NCI-H2107 treated with DMSO at 0.1 percent for 48 hours (cell line): Measurements from ENCODE around the gene PALM2AKAP2.
A peak's percentile ranks its signal among the peaks of the same experiment; 100 is the strongest.

ENCODE experiments used
- DNase-seq: peaks from one replicate; lab custom pipeline; 2025; ENCODE audit not compliant: unreplicated experiment; lab: John Stamatoyannopoulos, UW

Gene PALM2AKAP2

DNA sequence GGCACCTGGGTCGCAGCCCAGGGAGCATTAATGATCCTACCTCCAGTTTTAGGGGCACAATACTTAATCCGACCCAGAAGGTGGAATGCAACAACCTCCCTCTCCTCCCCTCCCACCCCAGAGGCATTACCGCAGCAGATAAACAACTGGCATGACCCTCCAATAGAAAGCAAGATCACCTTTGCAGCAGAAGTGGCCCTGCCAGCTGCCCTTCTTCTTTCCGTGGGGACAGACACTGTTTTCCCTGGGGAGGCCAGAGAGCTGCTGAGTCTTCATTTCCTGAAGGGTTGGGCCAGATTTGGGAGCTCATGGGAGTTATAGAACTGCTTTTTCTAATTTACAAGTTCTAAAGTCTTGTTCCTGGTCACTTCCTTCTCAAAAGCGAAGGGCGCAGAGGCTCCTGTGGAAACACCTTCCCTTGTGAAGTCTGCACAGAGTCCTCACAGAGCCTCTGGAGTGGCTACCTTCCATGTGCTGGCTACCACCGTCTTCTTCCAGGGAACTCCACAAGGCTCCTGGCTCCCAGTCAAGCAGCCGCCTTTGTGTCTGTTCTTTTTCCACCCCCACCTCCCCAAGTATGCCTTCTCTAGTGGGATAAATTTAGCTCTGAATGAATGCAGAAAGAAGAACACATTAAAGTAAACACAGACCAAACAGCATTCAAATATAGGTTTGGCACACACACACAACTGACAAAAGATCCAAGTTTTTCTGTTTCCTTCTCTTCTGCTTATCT lies 8.0 kb upstream of the PALM2AKAP2 start:
- peak; percentile 20 for DNase-seq

DNA sequence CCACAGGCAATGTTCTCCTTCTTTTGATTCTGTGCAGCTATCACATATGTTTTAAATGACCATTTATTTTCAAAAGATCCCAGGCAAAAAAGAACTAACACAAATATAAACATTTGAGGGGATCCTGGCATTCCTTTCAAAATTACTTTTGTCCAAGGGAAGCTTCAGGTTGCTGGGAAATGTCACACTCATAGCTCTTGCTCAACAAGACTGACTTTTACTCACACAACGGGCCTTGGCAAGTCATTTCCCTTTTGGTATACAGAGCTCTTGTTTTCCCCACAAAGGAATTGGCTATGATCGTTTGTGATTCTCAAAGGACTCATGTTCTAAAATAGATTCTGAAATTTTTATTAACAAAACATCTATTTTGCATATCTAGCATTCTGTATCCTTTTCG lies 4.5 kb upstream of the PALM2AKAP2 start:
- no peak for DNase-seq

DNA sequence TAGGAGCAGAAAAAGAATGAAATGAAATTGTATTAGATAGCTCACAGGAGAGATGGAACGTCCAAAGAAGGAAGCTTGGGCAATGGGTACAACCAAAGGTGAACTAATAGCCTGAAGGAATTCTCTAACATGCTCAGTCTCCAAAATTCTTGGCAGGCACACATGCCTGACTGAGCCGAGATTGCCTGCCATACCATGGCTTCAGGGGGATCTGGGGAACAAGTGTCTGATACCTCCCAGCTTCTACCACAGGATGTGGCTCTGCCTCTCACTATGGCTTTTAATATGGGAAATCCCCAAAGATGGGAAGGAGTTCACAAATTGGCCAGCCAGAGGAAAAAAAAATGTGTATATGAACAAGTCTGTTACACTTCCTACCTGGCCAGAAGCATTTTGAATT lies 3.6 kb upstream of the PALM2AKAP2 start:
- no peak for DNase-seq

DNA sequence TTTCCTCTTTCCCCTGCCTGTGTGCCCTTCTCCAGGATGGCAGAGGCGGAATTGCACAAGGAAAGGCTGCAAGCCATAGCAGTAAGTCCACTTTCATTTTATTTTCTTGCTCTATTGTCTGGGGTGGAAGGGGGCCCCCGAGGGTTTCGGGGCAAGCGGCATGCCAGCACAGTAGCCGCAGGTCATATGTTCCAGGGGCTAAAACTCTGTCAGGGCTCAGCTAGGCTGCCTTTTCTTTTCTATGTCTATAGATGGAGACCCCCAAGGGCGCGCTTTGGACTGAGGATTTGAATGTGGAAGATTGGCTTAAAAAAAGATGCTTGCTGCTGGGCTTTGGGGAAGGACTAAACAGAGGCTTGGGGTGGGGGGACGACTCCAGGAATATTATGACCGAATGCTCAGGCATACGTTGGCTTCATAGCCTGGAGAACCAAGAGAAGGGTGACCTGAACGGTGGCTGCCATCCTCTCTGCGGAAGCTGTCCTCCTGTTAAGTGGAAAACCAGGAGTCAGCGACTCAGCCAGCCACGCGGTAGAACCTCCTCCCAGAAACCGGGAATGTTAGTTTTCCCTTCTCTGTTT lies 545 bp downstream of the PALM2AKAP2 start:
- no peak for DNase-seq

DNA sequence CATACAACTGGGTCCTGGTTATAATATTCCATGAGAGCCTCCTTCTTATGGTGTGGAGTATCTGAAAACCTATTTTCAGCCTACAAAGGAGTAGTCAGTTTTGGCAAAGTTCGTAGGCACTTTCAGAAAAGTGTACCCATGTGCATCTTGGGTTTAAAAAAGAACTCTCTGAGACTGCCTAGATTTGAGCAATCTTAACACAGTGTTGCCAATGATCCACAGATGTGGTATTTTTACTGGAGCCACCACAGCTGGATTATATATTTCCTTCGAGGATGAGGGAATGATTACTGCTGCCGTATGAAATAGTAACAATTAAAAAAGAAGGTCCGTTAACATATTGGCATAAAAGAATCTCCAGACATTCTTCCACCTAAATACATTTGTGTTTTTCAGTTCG lies 1.1 kb downstream of the PALM2AKAP2 start:
- DNase-seq: no peak

DNA sequence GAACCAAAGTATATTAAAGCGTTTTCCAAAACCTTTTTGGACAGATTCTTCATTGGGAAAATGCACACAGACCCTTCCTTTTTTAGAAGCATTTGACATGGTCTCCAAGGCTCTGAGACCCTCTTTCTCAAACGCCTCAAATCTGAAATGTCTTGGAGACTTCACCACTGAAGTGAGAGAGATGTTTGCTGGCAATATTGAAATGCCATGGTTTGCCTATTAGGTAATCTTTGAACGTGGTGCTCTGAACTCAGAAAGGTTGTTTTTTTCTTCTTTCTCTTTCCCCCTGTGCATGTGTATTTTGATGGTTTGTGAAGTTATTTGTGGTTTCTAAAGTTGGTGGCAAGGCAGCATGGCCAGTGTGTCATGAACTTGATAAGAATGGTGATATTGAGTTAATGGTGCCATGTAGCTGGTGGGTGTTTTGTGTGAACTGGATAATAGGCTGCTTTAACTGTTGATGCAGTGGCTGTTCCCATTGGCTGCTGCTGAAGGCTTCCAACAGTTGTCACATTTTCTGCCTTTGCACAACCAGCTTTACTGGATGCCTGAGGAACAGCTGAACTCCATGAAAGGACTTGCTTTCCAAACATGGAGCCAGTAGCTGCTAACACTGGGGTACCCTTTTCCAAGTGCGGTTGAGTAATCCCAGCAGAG lies 1.7 kb downstream of the PALM2AKAP2 start:
- DNase-seq: no peak

DNA sequence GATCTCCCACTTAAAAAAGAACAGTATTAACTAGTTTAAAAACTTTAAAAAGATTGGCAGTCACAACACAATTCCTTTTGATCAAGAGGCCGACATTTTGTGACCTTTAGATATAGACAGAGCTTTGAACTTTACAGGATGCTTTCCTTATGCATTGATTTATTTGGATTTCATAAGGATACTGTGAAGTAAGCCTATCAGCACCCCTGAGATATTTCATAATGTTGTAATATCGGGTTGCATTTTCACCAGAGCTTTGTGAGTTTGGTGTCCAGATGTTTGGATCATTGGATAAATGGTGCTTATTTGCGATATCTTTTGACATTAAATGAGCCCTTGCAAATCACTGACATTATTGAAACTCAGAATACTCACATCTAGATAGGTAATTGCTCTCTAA lies 7.7 kb downstream of the PALM2AKAP2 start:
- DNase-seq: no peak

DNA sequence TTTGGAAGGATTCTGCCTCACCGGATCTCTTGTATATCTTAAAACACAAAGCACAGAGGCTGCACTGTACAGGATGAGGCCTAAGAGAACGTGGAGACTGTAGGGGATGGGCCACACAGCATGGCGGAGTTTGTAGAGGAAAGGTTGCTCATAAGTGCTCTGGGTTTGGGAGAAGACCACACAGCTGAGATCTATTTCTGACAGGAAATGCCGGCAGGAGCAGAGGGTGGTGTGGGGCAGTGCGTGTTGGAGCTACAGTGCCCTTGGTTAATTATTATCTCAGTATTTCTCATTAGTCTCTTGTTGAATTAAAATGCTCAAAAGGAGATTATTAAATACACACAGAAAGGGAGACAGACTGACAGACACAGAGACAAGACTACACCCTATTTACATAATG lies 9.6 kb downstream of the PALM2AKAP2 start:
- no peak for DNase-seq

DNA sequence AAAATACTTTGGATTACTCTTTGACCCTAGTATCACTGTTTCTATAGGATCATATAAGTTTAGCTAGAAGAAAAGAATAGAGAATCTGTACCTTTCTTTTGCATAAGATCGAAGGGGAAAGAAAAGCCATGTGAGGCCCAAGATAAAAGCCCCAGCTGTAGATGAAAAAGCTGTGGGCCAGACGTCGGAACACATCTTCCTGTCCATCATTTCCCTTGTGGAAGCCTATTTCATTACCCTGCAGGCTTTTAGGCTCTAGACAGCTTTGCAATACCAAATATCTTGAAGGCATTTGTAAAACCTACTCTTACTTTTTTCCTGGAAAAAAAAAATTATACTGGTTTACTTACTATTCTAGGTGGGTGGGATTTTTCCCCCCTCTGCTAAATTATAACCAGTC lies 10.0 kb downstream of the PALM2AKAP2 start:
- DNase-seq: no peak

DNA sequence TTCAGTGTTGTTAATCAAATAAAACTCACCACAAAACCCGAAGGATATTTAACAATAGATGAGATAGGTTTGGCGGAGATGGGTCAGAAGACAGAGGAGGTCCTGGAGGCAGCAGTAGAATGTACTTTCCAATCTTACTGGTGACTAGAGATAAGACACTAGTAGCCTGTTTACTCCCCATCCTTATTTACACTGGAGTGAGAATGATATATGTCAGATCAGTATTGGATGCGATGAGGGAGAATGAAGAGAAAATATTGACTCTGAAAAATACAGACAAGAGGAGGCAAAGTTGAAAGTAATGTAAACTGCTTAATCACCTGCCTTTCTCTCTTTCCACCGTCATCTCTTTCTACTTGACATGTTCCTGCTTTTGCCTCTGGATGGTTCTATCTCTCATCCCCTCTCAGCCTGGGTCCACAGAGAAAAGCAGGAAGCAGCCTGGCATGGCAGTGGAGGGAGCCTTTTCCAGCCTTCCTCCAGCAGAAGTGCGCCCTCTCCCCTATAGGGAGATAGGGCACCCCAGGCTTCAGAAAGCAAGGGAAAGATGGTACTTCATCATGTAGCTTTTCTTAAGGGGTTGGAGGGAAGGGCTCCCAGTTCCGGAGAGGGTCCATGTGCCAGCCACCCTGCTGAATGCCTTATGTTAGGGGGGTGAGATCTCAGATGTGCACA lies 11.1 kb downstream of the PALM2AKAP2 start:
- DNase-seq: no peak

DNA sequence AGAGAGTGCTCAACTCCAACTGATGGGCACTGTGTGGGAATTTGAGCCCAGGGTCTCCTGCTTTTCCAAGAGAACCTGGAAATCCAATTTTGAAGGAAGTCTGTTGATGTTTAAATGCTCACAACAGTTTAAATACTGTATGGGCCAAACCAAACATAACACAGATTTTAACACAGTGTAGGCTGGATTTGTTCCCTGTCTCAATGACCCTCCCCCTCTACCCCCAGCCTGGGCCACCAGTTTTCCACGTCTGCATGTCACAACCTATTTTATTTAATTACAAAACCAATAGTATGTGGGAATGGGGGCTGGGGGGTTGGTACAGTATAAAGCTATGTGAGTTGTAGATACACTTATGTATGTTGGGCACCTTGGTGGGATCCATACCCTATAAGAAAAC lies 11.7 kb downstream of the PALM2AKAP2 start:
- DNase-seq: no peak

DNA sequence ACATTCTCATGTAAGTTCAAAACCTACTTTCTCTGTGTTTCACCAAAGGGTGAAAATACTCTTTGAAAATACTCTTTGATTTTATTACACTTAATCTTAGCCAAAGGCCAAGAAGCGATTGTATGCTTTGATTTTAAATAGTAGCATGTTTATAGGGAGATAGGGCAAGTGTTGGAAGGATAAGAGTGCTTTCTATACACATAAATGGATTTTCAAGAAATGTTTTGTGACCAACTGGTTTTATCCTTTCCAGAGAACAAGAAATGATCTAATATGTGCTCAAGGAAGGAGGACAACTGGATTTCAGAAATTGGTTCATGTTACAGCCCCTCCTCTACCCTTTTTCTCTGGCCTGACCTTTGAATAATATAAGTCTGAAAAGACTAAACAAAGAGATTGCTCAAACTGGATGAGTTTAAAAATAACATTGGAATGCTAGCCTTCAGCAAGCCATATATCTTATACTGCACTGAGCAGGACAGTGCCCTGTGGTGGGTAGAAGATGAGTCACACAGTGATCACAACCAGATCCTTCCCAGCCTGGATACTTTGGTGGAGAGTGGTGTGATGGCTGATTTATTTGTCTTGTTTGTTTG lies 13.1 kb downstream of the PALM2AKAP2 start:
- no peak for DNase-seq

DNA sequence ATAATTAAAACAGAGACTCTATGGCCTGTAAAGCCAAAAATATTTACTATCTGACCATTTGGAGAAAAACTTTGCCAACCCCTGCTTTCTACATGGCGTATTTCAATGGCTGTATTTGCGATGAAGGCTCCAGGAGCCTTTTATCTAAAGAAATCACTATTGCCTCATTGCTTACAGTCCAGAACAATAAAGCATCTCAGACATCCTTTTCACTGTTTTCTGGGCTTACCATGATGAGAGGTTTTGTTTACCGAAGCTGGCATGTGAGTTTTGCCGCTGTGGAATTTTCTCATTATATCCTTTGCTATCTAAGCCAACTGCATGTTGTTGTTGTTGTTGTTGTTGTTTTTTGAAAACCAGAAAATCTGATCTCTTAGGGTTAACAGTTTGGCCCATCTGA lies 13.9 kb downstream of the PALM2AKAP2 start:
- no peak for DNase-seq

DNA sequence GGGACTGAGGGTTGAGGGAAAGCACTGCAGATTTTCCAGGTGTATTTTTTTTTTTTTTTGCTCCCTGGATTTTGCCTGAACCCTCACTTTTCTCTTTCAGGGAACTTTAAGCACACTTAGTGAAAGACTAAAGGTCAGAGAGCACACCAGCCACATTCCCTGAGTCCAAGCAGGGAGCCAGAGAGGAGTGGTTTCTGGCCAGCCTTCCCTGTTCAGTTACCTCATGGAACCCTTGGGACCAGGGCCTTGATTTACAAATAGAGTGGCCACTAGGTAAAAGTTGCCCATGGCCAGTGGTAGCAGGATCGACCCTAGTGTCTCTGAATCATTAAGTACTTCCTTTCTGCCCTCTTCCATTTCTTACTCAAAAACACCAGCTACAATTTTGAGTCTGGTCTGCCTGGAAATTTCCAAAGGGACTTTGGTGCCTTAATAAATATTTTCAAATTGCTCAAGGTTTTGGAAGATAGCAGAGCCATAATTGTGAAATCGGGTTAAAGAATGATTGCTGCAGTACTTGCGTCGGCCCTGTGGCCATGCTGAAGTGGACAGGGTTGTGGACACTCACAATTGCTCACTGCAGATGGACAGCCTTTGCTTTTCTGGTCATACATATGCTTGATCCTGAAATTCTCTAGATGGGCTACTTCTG lies 14.5 kb downstream of the PALM2AKAP2 start:
- DNase-seq: no peak

DNA sequence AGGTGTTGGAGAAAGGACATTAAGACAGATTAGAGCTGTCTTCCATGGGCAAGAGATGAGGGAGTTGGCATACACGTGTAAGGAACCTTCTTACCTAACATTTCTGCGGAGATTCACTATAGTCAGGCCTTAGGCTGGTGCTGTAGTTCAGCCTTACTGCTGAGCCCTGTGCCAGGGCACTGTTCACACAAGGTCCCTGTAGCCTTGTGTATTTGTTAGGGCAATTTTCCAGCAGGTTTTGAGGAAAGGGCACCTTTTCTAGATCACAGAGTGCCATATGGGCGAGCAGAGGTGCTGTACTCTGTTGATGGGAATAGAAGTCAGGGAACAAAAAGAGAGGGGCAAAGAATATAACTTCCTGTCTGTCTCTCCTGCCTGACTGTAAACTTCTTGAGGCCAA lies 15.6 kb downstream of the PALM2AKAP2 start:
- no peak for DNase-seq

DNA sequence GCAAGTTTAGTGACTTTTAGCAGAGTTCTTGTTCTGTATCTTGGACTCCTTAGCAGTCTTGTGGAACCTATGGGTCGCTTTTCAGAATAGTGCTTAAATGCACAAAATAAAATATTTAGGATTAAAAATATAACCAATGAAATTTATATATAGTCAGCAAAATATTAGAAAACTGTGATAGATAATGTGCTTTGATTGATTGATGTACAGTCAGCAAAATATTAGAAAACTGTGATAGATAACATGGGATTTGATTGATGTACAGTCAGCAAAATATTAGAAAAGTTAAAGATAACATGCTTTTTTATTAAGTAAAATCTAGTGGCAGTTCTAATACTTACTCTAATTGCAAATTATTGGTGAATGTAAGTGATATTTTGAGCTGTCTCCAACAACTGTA lies 16.1 kb downstream of the PALM2AKAP2 start:
- DNase-seq: no peak

DNA sequence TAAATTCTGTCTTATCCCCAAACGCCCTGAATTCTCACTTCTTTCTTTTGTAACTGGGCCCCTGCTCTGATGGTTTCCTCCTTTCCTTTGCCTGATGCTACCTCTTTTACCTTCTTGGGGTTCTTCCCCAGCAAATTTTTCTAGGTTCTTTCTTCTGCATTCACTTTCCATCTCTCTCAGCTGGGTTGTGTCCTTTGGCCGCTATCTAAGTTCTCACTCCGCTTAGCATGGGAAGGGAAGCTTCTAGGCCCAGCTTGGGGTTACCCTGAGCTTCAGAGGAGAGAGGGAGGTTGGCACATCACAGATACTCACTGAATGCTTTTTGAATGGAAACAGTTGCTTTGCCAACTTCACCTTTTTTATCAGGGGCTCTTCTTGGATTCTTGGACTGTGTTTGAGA lies 17.0 kb downstream of the PALM2AKAP2 start:
- DNase-seq: no peak

DNA sequence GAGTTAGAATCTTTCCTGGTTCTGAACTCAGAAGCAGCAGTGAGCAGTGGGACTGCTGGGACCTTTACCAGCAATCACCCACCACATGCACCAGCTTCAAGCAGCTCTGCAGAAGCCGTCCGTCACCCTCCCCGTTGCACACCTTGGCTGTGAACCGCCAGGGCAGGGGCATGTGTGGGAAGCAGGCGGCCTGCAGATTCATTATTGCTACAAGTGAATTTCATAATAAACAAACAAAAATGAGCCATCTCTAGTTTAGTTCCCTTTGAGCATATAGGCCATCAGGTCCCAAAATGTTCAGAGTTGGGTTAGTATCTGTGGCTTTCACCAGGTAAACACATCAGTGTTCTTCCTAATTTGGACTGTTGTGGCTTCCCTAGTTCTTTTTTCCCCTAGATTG lies 17.5 kb downstream of the PALM2AKAP2 start:
- no peak for DNase-seq

DNA sequence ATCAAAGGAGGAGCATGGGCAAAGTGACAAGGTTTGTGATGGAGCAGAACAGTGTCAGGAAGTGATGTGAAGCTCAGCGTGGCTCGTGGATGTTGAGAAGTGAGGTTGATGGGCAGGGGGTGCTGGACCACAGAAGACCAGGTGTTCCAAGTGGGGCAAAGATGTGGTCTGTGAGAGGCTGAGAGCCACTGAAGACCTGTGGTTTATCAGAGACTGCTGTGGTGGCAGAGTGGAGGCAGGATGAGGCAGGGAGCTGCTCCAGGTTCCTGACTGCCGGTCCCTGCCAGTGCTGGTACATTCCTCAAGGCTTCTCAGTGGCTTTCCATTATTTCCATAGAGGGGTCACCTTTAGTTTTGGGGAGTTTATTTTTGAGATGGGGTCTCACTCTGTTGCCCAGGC lies 19.1 kb downstream of the PALM2AKAP2 start:
- DNase-seq: no peak

DNA sequence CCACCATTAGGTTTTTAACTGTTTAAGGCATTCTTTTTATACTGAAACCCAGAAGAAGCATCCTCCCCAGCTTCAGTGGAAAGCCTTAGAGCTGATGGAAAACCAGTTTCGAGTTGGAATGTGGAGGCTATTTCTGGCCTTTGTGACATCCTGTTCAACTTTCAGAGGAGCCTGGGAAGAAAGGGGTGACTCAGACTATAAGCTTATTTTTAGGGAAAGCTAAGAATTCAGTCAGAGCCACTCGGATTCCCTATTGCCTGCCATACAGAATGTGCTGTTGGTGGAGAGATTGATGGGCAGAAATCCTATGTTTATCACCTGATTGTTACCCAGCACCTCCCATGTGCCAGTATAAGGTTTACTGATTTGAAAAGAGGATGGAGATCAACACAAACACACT lies 19.8 kb downstream of the PALM2AKAP2 start:
- no peak for DNase-seq

DNA sequence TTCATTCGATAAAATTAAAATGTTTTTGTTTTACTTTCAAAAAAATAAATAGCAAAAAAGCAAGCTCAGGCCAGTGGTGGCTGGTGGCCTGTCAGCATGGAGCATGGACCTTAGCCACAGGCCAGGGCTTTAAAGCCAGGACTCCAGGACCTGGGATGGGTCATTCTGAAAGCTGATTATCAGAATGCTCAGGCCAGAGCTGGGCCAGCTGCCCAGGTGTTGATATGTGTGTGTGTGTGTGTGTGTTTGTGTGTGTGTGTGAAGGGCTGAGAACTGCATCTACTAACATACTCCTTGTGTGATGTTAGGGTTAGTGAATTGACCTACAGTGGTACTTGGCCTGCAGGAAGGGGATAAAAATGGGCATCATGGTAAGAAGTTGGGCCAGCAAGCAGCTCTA lies 21.5 kb downstream of the PALM2AKAP2 start:
- DNase-seq: no peak
